H1 (cell line): Measurements from ENCODE around the gene PSMD5. TPM values are rescaled to one million over a fixed set of nuclear protein-coding genes. Genes with fewer than 3 reads are reported as not detected.

Source experiments
- CTCF ChIA-PET: fragments of 300-600 bp; sonication (Branson Sonifier 250); formaldehyde crosslinking; loops from one replicate; lab custom pipeline; 2021; ENCODE audit not compliant: partially characterized antibody; lab: Charles Lee
- POLR2A ChIA-PET: fragments of 300-600 bp; sonication (Branson Sonifier 250); formaldehyde crosslinking; loops from one replicate; lab custom pipeline; 2021; ENCODE audit warnings: inconsistent platforms; ENCODE audit not compliant: partially characterized antibody; lab: Charles Lee
- DNase-seq, 2 experiments: peaks; one replicate each; pipeline versions ENCODE4 v3.0.0 to v3.0.0-alpha.2; 2010 to 2022; ENCODE audit warnings: low spot score in 2 of 2, low read depth in 1 of 2, mixed read lengths in 1 of 2
- FAIRE-seq: peaks from 2 replicates; lab custom pipeline; 2011; peaks lifted over from hg19 to GRCh38; lab: Jason Lieb, UNC
- H2AFZ ChIP-seq: 2 replicates; pipeline ENCODE4 v1.8.1; 2012; ENCODE audit warnings: low read length, inconsistent platforms
- H2AK5ac ChIP-seq: 2 replicates; pipeline ENCODE4 v1.6.1; 2013; ENCODE audit warnings: low read depth, low read length
- H2BK120ac ChIP-seq: replicated peaks from 2 replicates; pipeline ENCODE3; 2013; ENCODE audit warnings: low read depth, low read length, inconsistent platforms
- H2BK12ac ChIP-seq: 2 replicates; pipeline ENCODE4 v1.6.1; 2013; ENCODE audit warnings: low read depth, low read length
- H2BK15ac ChIP-seq: 2 replicates; pipeline ENCODE4 v1.6.1; 2013; ENCODE audit warnings: low read length
- H2BK20ac ChIP-seq: 2 replicates; pipeline ENCODE4 v1.6.1; 2013; ENCODE audit warnings: low read length
- H2BK5ac ChIP-seq: 2 replicates; pipeline ENCODE4 v1.6.1; 2013; ENCODE audit warnings: low read depth, low read length
- H3K14ac ChIP-seq: 2 replicates; pipeline ENCODE4 v1.6.1; 2013; ENCODE audit warnings: inconsistent platforms; ENCODE audit not compliant: insufficient read length
- H3K18ac ChIP-seq: 2 replicates; pipeline ENCODE4 v1.6.1; 2013; ENCODE audit warnings: low read length; ENCODE audit errors: extremely low read depth
- H3K23ac ChIP-seq: 2 replicates; pipeline ENCODE4 v1.6.1; 2013; ENCODE audit warnings: inconsistent platforms; ENCODE audit not compliant: insufficient read length
- H3K23me2 ChIP-seq: 2 replicates; pipeline ENCODE4 v1.6.1; 2013; ENCODE audit warnings: low read depth, low read length
- H3K27ac ChIP-seq: 2 replicates; pipeline ENCODE4 v1.6.1; 2011; ENCODE audit warnings: low read depth, low read length, inconsistent platforms
- H3K27me3 ChIP-seq, 4 experiments: replicated peaks in 1 of 4; 1 replicate in 1 of 4; 2 replicates in 3 of 4; pipeline versions ENCODE4 v1.6.1 to v1.8.1; 2011 to 2013; ENCODE audit warnings: low read length in 3 of 4, mild to moderate bottlenecking in 3 of 4, inconsistent platforms in 2 of 4, mixed read lengths in 2 of 4, moderate library complexity in 1 of 4; ENCODE audit not compliant: control insufficient read depth in 3 of 4, insufficient read depth in 3 of 4; ENCODE audit errors: extremely low read depth in 1 of 4
- H3K36me3 ChIP-seq, 4 experiments: 2 replicates each; pipeline versions ENCODE4 v1.6.1 to v1.8.1; 2011 to 2013; ENCODE audit warnings: mild to moderate bottlenecking in 4 of 4, low read length in 3 of 4, moderate library complexity in 2 of 4, control low read depth in 1 of 4, inconsistent platforms in 1 of 4; ENCODE audit not compliant: insufficient read depth in 4 of 4, control insufficient read depth in 2 of 4
- H3K4ac ChIP-seq: replicated peaks from 2 replicates; pipeline ENCODE3; 2013; ENCODE audit warnings: low read length, low read depth, mixed read lengths, inconsistent platforms; ENCODE audit not compliant: insufficient read length
- H3K4me1 ChIP-seq, 4 experiments: replicated peaks in 1 of 4; 1 replicate in 1 of 4; 2 replicates in 3 of 4; pipeline versions ENCODE4 v1.6.1 to v1.8.1; 2011 to 2013; ENCODE audit warnings: low read length in 3 of 4, inconsistent platforms in 2 of 4, mixed read lengths in 1 of 4; ENCODE audit not compliant: insufficient read depth in 4 of 4, control insufficient read depth in 3 of 4
- H3K4me2 ChIP-seq, 2 experiments: 2 replicates each; pipeline versions ENCODE4 v1.6.1 to v1.8.1; 2011 to 2013; ENCODE audit warnings: low read depth in 2 of 2, low read length in 2 of 2, control low read depth in 1 of 2, inconsistent platforms in 1 of 2, mild to moderate bottlenecking in 1 of 2; ENCODE audit not compliant: insufficient read depth in 1 of 2
- H3K4me3 ChIP-seq, 4 experiments: fragments of 200-600, 300-600 bp in 1 of 4; sonication (generic), shearing (Covaris generic), sonication (Bioruptor Twin) in 1 of 4; 2 replicates each; pipeline versions ENCODE4 v1.5.1 to v1.8.1; 2011 to 2016; ENCODE audit warnings: low read length in 4 of 4, low read depth in 3 of 4, control low read depth in 2 of 4, inconsistent platforms in 2 of 4, mild to moderate bottlenecking in 2 of 4, mixed read lengths in 1 of 4, moderate library complexity in 1 of 4; ENCODE audit not compliant: insufficient read depth in 2 of 4; ENCODE audit errors: extremely low read depth in 1 of 4
- H3K56ac ChIP-seq: replicated peaks from 2 replicates; pipeline ENCODE3; 2013; ENCODE audit warnings: low read depth, mild to moderate bottlenecking, mixed read lengths, low read length, inconsistent platforms; ENCODE audit not compliant: insufficient read length
- H3K79me1 ChIP-seq: 2 replicates; pipeline ENCODE4 v1.6.1; 2013; ENCODE audit warnings: low read depth, low read length, control low read depth
- H3K79me2 ChIP-seq, 2 experiments: 2 replicates each; pipeline versions ENCODE4 v1.6.1 to v1.8.1; 2012 to 2013; ENCODE audit warnings: low read length in 2 of 2, mild to moderate bottlenecking in 2 of 2, inconsistent platforms in 1 of 2; ENCODE audit not compliant: insufficient read depth in 2 of 2, control insufficient read depth in 1 of 2
- H3K9ac ChIP-seq, 4 experiments: replicated peaks in 1 of 4; 1 replicate in 1 of 4; 2 replicates in 3 of 4; pipeline versions ENCODE4 v1.6.1 to v1.8.1; 2011 to 2013; ENCODE audit warnings: low read depth in 3 of 4, low read length in 3 of 4, control low read depth in 2 of 4, mild to moderate bottlenecking in 2 of 4, moderate library complexity in 2 of 4, inconsistent platforms in 1 of 4; ENCODE audit errors: extremely low read depth in 1 of 4
- H3K9me3 ChIP-seq, 2 experiments: 2 replicates each; pipeline versions ENCODE4 v1.6.1 to v1.8.1; 2012 to 2013; ENCODE audit warnings: mild to moderate bottlenecking in 2 of 2, moderate library complexity in 2 of 2, control low read depth in 1 of 2, inconsistent platforms in 1 of 2, low read depth in 1 of 2, low read length in 1 of 2, mixed read lengths in 1 of 2; ENCODE audit not compliant: insufficient read depth in 2 of 2
- H4K20me1 ChIP-seq, 2 experiments: replicated peaks in 1 of 2; 2 replicates each; pipeline versions ENCODE3 to v1.8.1; 2011 to 2013; ENCODE audit warnings: inconsistent platforms in 2 of 2, low read length in 2 of 2, mild to moderate bottlenecking in 1 of 2; ENCODE audit not compliant: insufficient read depth in 2 of 2, control insufficient read depth in 1 of 2
- H4K5ac ChIP-seq: 2 replicates; pipeline ENCODE4 v1.6.1; 2013; ENCODE audit warnings: low read length, low read depth, mixed read lengths, inconsistent platforms; ENCODE audit not compliant: insufficient read length
- H4K8ac ChIP-seq: 2 replicates; pipeline ENCODE4 v1.8.0; 2013; ENCODE audit warnings: mild to moderate bottlenecking, moderate library complexity, low read length, inconsistent platforms; ENCODE audit not compliant: insufficient read depth; ENCODE audit errors: extremely low read depth
- H4K91ac ChIP-seq: replicated peaks from 2 replicates; pipeline ENCODE3; 2013; ENCODE audit warnings: low read length, mixed read lengths, inconsistent platforms; ENCODE audit not compliant: insufficient read length
- BACH1 ChIP-seq: IDR thresholded peaks from 2 replicates; pipeline ENCODE4 v1.6.1; 2012; ENCODE audit warnings: low read length, improper control_type of control experiment
- BRCA1 ChIP-seq: IDR thresholded peaks from 2 replicates; pipeline ENCODE4 v1.6.1; 2012; ENCODE audit warnings: low read depth, low read length, improper control_type of control experiment
- HDAC2 ChIP-seq, 2 experiments: fragments of 300-600 bp in 1 of 2; sonication (generic) in 1 of 2; IDR thresholded peaks; 2 replicates each; pipeline ENCODE4 v1.6.1; 2011 to 2012; ENCODE audit warnings: low read depth in 2 of 2, low read length in 2 of 2, mild to moderate bottlenecking in 2 of 2, moderate library complexity in 2 of 2, borderline replicate concordance in 1 of 2, inconsistent platforms in 1 of 2
- NRF1 ChIP-seq: IDR thresholded peaks from 2 replicates; pipeline ENCODE4 v1.6.1; 2011; ENCODE audit warnings: mild to moderate bottlenecking, low read depth, low read length, improper control_type of control experiment
- RAD21 ChIP-seq, 2 experiments: IDR thresholded peaks in 1 of 2; conservative IDR thresholded peaks in 1 of 2; 2 replicates each; pipeline ENCODE4 v1.6.1; 2011; ENCODE audit warnings: low read depth in 2 of 2, low read length in 2 of 2, improper control_type of control experiment in 1 of 2, inconsistent platforms in 1 of 2, mild to moderate bottlenecking in 1 of 2, moderate library complexity in 1 of 2
- YY1 ChIP-seq: IDR thresholded peaks from 2 replicates; pipeline ENCODE4 v1.6.1; 2011; ENCODE audit warnings: low read depth, mild to moderate bottlenecking, low read length
- WGBS, 2 experiments: shearing (Covaris generic) in 1 of 2; methylation state at CpG; one replicate each; pipeline versions ENCODE4 v1.1.6 to v1.1.7; 2013 to 2015; ENCODE audit warnings: low lambda C conversion rate in 2 of 2, mixed read lengths in 2 of 2, inconsistent platforms in 1 of 2, low coverage in 1 of 2, missing lambda C conversion rate in 1 of 2; ENCODE audit not compliant: insufficient replicate concordance in 2 of 2, insufficient coverage in 1 of 2, insufficient read length in 1 of 2; ENCODE audit errors: extremely low coverage in 1 of 2, missing lambda C conversion rate in 1 of 2; 5-methylcytosine and 5-hydroxymethylcytosine counted together
- polyA plus RNA-seq, 7 experiments: library from polyadenylated mRNA; depleted of rRNA in 3 of 7; stranded (reverse) in 5 of 7; unstranded in 2 of 7; fragments of >200 nt in 5 of 7; fragments of 200-250 nt in 2 of 7; gene quantifications; 1 replicate in 5 of 7; 2 replicates in 1 of 7; 4 replicates in 1 of 7; pipeline versions ENCODE4 v1.2.1 to v1.2.3, GENCODE V29; 2011 to 2013; ENCODE audit warnings: missing spikeins in 2 of 7, mixed read lengths in 2 of 7
- total RNA-seq: library from RNA; stranded (reverse); fragmentation: NEBNext Ultra II Directional; extraction: Animal tissue kit (Norgen Biotek cat#: 25700); gene quantifications from 2 replicates; pipeline ENCODE4 v1.2.1, GENCODE V29; 2021

The PSMD5 gene
- total and polyA plus RNA-seq, 2 of the 8 experiments (the other 6 are each of a cell fraction or from before 2014, with no cell fraction given), result 19.2 to 30.5 TPM

- Histone ChIP-seq H3K27ac (no peak overlapping the region), H2BK20ac (no peak overlapping the region), H3K23me2 (no peaks in the 10 kb centered on the region; the same call in 1 of the 2 replicates), H3K79me2 (no peaks in the 10 kb centered on the region), H3K14ac (no peak overlapping the region), H3K4me1 (peaks cover 0 to 5% (median 4%) of the 10 kb centered on the region in 4 experiments; a peak in 6 of 7 replicates), H2AK5ac (no peak overlapping the region), H2BK5ac (no peak overlapping the region), H4K5ac (no peak overlapping the region), H3K27me3 (no peaks in the 10 kb centered on the region), H3K9ac (no peak overlapping the region), H3K79me1 (no peaks in the 10 kb centered on the region), H3K56ac (no peak overlapping the region), H4K91ac (no peak overlapping the region), H2BK12ac (no peak overlapping the region), H2AFZ (0 out of 2 replicates have a peak overlapping the region, but pooled peaks have one; percentile 52), H3K4ac (no peak overlapping the region), H3K9me3 (no peaks in the 10 kb centered on the region), H4K20me1 (no peaks in the 10 kb centered on the region), H2BK120ac (no peak overlapping the region), H2BK15ac (no peak overlapping the region), H3K4me2 (no peak overlapping the region), H4K8ac (no peak overlapping the region; the same call in 1 of the 2 replicates), H3K36me3 (no peaks in the 10 kb centered on the region), H3K23ac (no peak overlapping the region), H3K4me3 (no peak overlapping the region), H3K18ac (no peak overlapping the region)
- 77% methylated on average over 5 of the region's 5 CpGs; no CpG with 5 or more reads in 1 of the 2 experiments for WGBS, 2 experiments
- TF ChIP-seq HDAC2 (IDR thresholded peaks at IDR 0.05; ENCODE audit: borderline replicate concordance in 1 of 2, low read depth in 2 of 2, low read length in 2 of 2) (no peak), BACH1 (no peak), RAD21 (IDR thresholded peaks at IDR 0.05 in 1 of 2, conservative IDR thresholded peaks at IDR 0.05 in 1 of 2; ENCODE audit: low read depth in 2 of 2, low read length in 2 of 2) (no peak), YY1 (no peak), NRF1 (no peak), BRCA1 (no peak)
- ChIA-PET POLR2A (interaction anchor here (0.6 to 1.6 kb wide), 5 partner anchors 11 to 330 kb away, joined by 3 to 5 read pairs (median 3); partner anchors contain the start of gene FBXW2), CTCF (interaction anchor here (0.7 to 2.1 kb wide), 10 partner anchors 8 to 170 kb away, joined by 3 to 8 read pairs (median 4); no protein-coding TSS in a partner anchor)
- no peak for FAIRE-seq
- DNase-seq, result no peak
Measured at GRCh38 chr9:120885958-120886357, 43.2 kb upstream of the PSMD5 start.
